Body of pancreas (tissue), 4 donors: ENCODE measurements around the gene SOWAHA. TPM values are rescaled to one million over a fixed set of nuclear protein-coding genes. Genes with fewer than 3 reads are reported as not detected.

Source experiments
- ATAC-seq: fragments of 150-250 bp; one replicate; pipeline ENCODE4 v1.9.1; 2016
- DNase-seq, 4 donors: peaks; one replicate each; pipeline ENCODE4 v3.0.0-alpha.2; 2019
- H3K27ac ChIP-seq, 4 donors: fragments of 200-600 bp; sonication (generic); 1 replicate in 3 of 4; 2 replicates in 1 of 4; pipeline versions ENCODE4 v1.5.1 to v1.6.1; 2016 to 2019; ENCODE audit warnings: mild to moderate bottlenecking in 1 of 4, mixed read lengths in 1 of 4, moderate library complexity in 1 of 4
- H3K27me3 ChIP-seq, 2 donors: fragments of 200-600 bp; sonication (generic); one replicate each; pipeline ENCODE4 v1.6.0; 2016; ENCODE audit warnings: mild to moderate bottlenecking in 1 of 2
- H3K36me3 ChIP-seq, 2 donors: fragments of 200-600 bp; sonication (generic); replicated peaks in 1 of 2; 2 replicates each; pipeline ENCODE4 v1.5.1; 2016; ENCODE audit warnings: low read depth in 2 of 2; ENCODE audit not compliant: insufficient read depth in 1 of 2
- H3K4me1 ChIP-seq: fragments of 200-600 bp; sonication (generic); one replicate; pipeline ENCODE4 v1.6.0; 2016
- H3K4me3 ChIP-seq, 2 donors: fragments of 200-600 bp; sonication (generic); 1 replicate in 1 of 2; 2 replicates in 1 of 2; pipeline ENCODE4 v1.5.1; 2016 to 2019
- H3K9me3 ChIP-seq, 3 donors: fragments of 200-600 bp; sonication (generic); 1 replicate in 2 of 3; 2 replicates in 1 of 3; pipeline ENCODE4 v1.5.1; 2016
- CTCF ChIP-seq, 7 experiments: fragments of 450-650 bp in 4 of 7; fragments of 200-600 bp in 3 of 7; sonication (generic) in 3 of 7; IDR thresholded peaks; one replicate each; pipeline ENCODE4 v1.5.1; 2016 to 2019; ENCODE audit warnings: antibody characterized with exemption in 7 of 7
- POLR2A ChIP-seq, 3 donors: fragments of 450-650 bp; IDR thresholded peaks; one replicate each; pipeline ENCODE4 v1.6.1; 2016; ENCODE audit warnings: antibody characterized with exemption in 3 of 3, mild to moderate bottlenecking in 2 of 3
- WGBS, 2 donors: methylation state at CpG; one replicate each; pipeline ENCODE4 v1.1.5; 2017; 5-methylcytosine and 5-hydroxymethylcytosine counted together
- intact Hi-C: fragments of 100-400 bp; cut with DNase I; formaldehyde crosslinking; loops from one replicate; pipeline ENCODE4 v1.15.1; 2023
- total RNA-seq, 2 donors: library from RNA; depleted of rRNA; stranded (reverse); fragments of >200 nt; gene quantifications; one replicate each; pipeline ENCODE4 v1.1.0, GENCODE V29; 2016

Gene SOWAHA
- total RNA-seq, 2 donors from 2014 or later, result 7.3 to 9.6 TPM

DNA sequence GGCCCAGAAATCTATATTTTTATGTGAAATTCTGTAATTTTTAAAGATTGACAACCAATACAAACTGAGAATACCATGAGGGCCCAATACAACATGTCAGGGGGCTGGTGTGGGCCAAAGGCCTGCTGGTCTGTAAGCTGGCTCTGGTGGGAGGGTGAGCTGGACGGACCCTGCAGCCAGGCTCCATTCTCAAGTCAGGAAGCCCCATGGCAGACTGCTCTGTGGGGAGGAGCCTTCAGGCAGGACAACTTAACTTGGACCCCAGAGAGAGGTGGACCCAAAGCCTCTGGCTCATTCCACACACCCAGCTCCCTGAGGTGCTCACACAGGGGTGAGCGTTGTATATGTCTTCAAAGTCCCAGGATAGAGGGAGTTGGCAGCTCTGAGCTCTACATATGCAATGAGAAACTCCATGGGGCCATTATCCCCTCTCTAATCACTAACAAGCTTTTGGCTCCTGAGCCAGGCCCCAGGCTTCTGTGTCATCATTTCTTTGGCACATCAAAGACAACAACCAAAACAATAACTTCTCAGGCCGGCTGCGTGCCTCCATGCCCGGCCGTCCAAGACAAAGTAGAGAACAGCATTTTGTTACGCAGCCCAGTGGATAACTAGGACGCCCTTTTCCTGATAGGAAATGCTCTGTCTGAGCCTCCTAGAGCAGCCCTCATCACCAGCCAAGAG lies 42.5 kb upstream of the SOWAHA start:
- DNase-seq (no peak), ATAC-seq (no peak)
- Histone ChIP-seq H3K9me3 (no peaks in the 10 kb centered on the region), H3K4me3 (no peak overlapping the region), H3K4me1 (peaks cover 40% of the 10 kb centered on the region), H3K27ac (peak overlapping the region in 2 of 4 donors; percentile 39 to 48), H3K27me3 (no peaks in the 10 kb centered on the region), H3K36me3 (no peaks in the 10 kb centered on the region)
- 88 to 92% methylated on average over 7 to 8 of the region's 8 CpGs for WGBS, 2 donors
- intact Hi-C loops, result no loop called here
- TF ChIP-seq CTCF (IDR thresholded peaks at IDR 0.05), result no peak
- TF ChIP-seq POLR2A (IDR thresholded peaks at IDR 0.05), result no peak

GRCh38 chr5:132771503-132771998 lies 41.6 kb upstream of the SOWAHA start:
- DNase-seq (peak in 3 of 4 donors; percentile 37 to 59 (median 59)), ATAC-seq (peak; percentile 34)
- Histone ChIP-seq H3K9me3 (no peaks in the 10 kb centered on the region), H3K27me3 (no peaks in the 10 kb centered on the region), H3K4me1 (peaks cover 49% of the 10 kb centered on the region), H3K36me3 (no peaks in the 10 kb centered on the region), H3K4me3 (no peak overlapping the region), H3K27ac (peak overlapping the region in 3 of 4 donors; percentile 4 to 48 (median 39))
- intact Hi-C loops, result no loop called here
- no peak for TF ChIP-seq CTCF (IDR thresholded peaks at IDR 0.05)
- no peak for TF ChIP-seq POLR2A (IDR thresholded peaks at IDR 0.05)
- WGBS, 2 donors, result 35 to 50% methylated on average over 8 of the region's 8 CpGs

DNA sequence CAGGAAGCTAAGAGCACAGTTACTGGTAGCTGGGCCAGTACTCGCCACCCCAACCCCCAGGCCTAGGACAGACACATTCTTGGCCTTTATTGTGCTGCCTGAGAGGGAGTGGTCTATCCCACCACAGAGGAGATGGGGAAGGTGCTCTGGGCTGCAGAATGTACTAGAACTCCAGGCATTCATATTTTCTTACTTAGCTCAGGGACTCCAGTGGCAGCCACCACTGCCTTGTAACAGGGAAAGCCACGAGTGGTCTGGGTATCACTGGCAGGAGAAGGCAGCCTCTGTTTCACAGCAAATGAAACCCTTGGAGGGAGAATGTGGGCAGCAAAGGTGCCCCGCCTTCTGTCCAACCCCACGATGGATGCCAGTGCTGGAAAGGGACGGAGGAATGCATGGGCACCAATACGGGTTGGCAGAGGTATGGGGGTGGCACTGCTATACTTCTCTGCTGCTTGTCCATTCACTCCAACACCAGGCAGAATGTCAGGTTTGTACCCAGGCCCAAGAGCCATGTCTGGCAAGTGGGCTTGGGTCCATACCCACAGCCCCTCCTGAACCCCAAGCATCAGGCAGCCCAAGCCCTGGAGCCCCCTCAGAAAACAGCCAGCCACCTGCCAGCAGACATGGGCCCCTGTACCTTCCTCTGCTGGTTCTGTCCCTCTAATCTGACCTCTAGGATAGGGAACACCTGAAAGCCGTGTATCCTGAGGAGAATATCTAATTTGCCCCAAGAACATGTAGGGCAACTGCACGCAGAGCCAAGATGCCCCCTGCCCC lies 40.6 kb upstream of the SOWAHA start:
- Histone ChIP-seq H3K9me3 (no peaks in the 10 kb centered on the region), H3K36me3 (no peaks in the 10 kb centered on the region), H3K4me3 (no peak overlapping the region), H3K4me1 (peaks cover 43% of the 10 kb centered on the region), H3K27ac (peak overlapping the region in 2 of 4 donors; percentile 39 to 48), H3K27me3 (no peaks in the 10 kb centered on the region)
- intact Hi-C loops, result no loop called here
- no peak for ATAC-seq
- DNase-seq, result no peak
- WGBS, 2 donors, result 65 to 78% methylated on average over 6 to 8 of the region's 8 CpGs
- TF ChIP-seq CTCF (IDR thresholded peaks at IDR 0.05) (no peak), POLR2A (IDR thresholded peaks at IDR 0.05) (no peak)

DNA sequence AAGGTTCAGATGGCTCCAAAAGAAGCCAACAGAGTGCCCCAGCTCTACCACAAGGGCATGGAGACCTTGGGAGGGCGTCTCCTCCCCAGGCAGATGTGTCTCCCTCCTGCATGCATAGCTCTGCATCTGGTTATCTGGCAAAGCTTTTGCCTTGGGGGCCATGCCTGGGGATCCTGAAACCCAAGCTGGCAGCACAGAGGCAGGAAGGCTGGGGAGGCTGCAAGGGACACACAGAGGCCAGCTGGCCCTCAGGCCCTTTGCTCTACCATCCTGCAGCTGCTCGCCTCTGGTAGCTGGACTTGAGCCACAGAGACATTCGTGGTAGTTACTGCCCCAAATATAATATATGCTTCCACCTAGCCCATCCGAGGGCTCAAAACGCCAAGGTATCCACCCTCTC lies 40.0 kb upstream of the SOWAHA start:
- peaks cover 47% of the 10 kb centered on the region for H3K4me1 ChIP-seq
- no peaks in the 10 kb centered on the region for H3K27me3 ChIP-seq
- TF ChIP-seq CTCF (IDR thresholded peaks at IDR 0.05) (no peak), POLR2A (IDR thresholded peaks at IDR 0.05) (no peak)
- no peak for DNase-seq
- H3K4me3 ChIP-seq, result no peak overlapping the region
- ATAC-seq, result no peak
- intact Hi-C loops, result no loop called here
- no peaks in the 10 kb centered on the region for H3K9me3 ChIP-seq
- WGBS, 2 donors, result 82 to 87% methylated on average over 5 of the region's 5 CpGs
- no peaks in the 10 kb centered on the region for H3K36me3 ChIP-seq
- H3K27ac ChIP-seq, result no peak overlapping the region
